GM23248 (cell line): ENCODE results near the gene CNTROB.

Experiments
- EZH2 ChIP-seq: fragments of 200-600 bp; sonication (generic); IDR thresholded peaks from 2 replicates; pipeline ENCODE4 v1.6.1; 2018; ENCODE audit warnings: antibody characterized with exemption, mild to moderate bottlenecking; ENCODE audit not compliant: insufficient read depth, poor library complexity, severe bottlenecking
- EZH2phosphoT487 ChIP-seq: fragments of 200-600 bp; sonication (generic); IDR thresholded peaks from 2 replicates; pipeline ENCODE4 v1.6.1; 2018; ENCODE audit warnings: antibody characterized with exemption, moderate library complexity, mild to moderate bottlenecking, low read depth; ENCODE audit not compliant: insufficient read depth

- TF ChIP-seq EZH2phosphoT487 (no peak), EZH2 (no peak)
Measured at GRCh38 chr17:7987112-7987893, 55.3 kb downstream of the CNTROB start.
